Karpas-422 (cell line): Measurements from ENCODE around the gene APOL3. TPM values are rescaled to one million over a fixed set of nuclear protein-coding genes. Genes with fewer than 3 reads are reported as not detected.
"Not testable (repeated sequence)": the region's sequence is repeated elsewhere in the genome, so short reads cannot be mapped to it uniquely, and the experiment has no call there.

Experiments used
- DNase-seq: peaks from one replicate; pipeline ENCODE4 v3.0.0-alpha.2; 2015
- H2AFZ ChIP-seq: fragments of 200-600 bp; sonication (generic); 2 replicates; pipeline ENCODE4 v1.6.1; 2014; ENCODE audit warnings: antibody characterized with exemption, low read length, mixed read lengths
- H3K27ac ChIP-seq: fragments of 200-600 bp; sonication (generic); 2 replicates; pipeline ENCODE4 v1.5.1; 2014; ENCODE audit warnings: mild to moderate bottlenecking, low read length, moderate library complexity
- H3K27me3 ChIP-seq: fragments of 200-600 bp; sonication (generic); 2 replicates; pipeline ENCODE4 v1.6.1; 2014; ENCODE audit warnings: low read length, mixed read lengths
- H3K36me3 ChIP-seq: fragments of 200-600 bp; sonication (generic); 2 replicates; pipeline ENCODE4 v1.6.1; 2014; ENCODE audit warnings: low read length, mixed read lengths; ENCODE audit not compliant: insufficient read depth
- H3K4me1 ChIP-seq: fragments of 200-600 bp; sonication (generic); 2 replicates; pipeline ENCODE4 v1.6.1; 2014; ENCODE audit warnings: mild to moderate bottlenecking, low read length, mixed read lengths
- H3K4me2 ChIP-seq: fragments of 200-600 bp; sonication (generic); 2 replicates; pipeline ENCODE4 v1.6.1; 2014; ENCODE audit warnings: low read length, low read depth, mild to moderate bottlenecking; ENCODE audit not compliant: poor library complexity, severe bottlenecking
- H3K4me3 ChIP-seq: fragments of 200-600 bp; sonication (generic); 2 replicates; pipeline ENCODE4 v1.5.1; 2014; ENCODE audit warnings: mild to moderate bottlenecking, antibody characterized with exemption, low read length, mixed read lengths
- H3K79me2 ChIP-seq: fragments of 200-600 bp; sonication (generic); 2 replicates; pipeline ENCODE4 v1.6.1; 2014; ENCODE audit warnings: mild to moderate bottlenecking, low read length, mixed read lengths
- H3K9ac ChIP-seq: fragments of 200-600 bp; sonication (generic); 2 replicates; pipeline ENCODE4 v1.6.0; 2014; ENCODE audit warnings: low read length
- H3K9me2 ChIP-seq: fragments of 200-600 bp; sonication (generic), shearing (Covaris generic); replicated peaks from 2 replicates; pipeline ENCODE4 v1.6.0; 2014; ENCODE audit warnings: mild to moderate bottlenecking, low read length, moderate library complexity; ENCODE audit not compliant: insufficient read depth
- H3K9me3 ChIP-seq: fragments of 300-700, 200-600 bp; sonication (generic); 2 replicates; pipeline ENCODE4 v1.6.1; 2014; ENCODE audit warnings: low read length, mixed read lengths
- H4K20me1 ChIP-seq: fragments of 200-600 bp; sonication (generic); 2 replicates; pipeline ENCODE4 v1.6.1; 2014; ENCODE audit warnings: mild to moderate bottlenecking, antibody characterized with exemption, low read length, low read depth; ENCODE audit not compliant: insufficient read depth
- total RNA-seq: library from RNA; depleted of rRNA; stranded (reverse); fragments of >200 nt; shearing (Covaris generic); gene quantifications from 2 replicates; pipeline ENCODE4 v1.2.3, GENCODE V29; 2014; ENCODE audit warnings: low replicate concordance

The APOL3 gene
- total RNA-seq, 1 experiment from 2014 or later = 0.60 TPM

- Histone ChIP-seq H3K9me3 (no peaks in the 10 kb centered on the region), H3K27ac (no peak overlapping the region), H3K4me3 (no peak overlapping the region), H4K20me1 (no peaks in the 10 kb centered on the region), H3K9ac (no peak overlapping the region), H3K36me3 (no peaks in the 10 kb centered on the region), H3K4me2 (no peak overlapping the region), H3K4me1 (no peaks in the 10 kb centered on the region), H2AFZ (no peak overlapping the region), H3K79me2 (no peaks in the 10 kb centered on the region), H3K27me3 (no peaks in the 10 kb centered on the region), H3K9me2 (no peaks in the 10 kb centered on the region)
- no peak for DNase-seq
Measured at GRCh38 chr22:36143956-36144355, 16.6 kb downstream of the APOL3 start.

- no peaks in the 10 kb centered on the region for H3K79me2 ChIP-seq
- H3K9me3 ChIP-seq = no peaks in the 10 kb centered on the region
- no peak for DNase-seq
- no peak overlapping the region for H3K27ac ChIP-seq
- H3K9ac ChIP-seq = no peak overlapping the region
- H4K20me1 ChIP-seq = no peaks in the 10 kb centered on the region
- H3K36me3 ChIP-seq = no peaks in the 10 kb centered on the region
- H3K4me1 ChIP-seq = no peaks in the 10 kb centered on the region
- H3K9me2 ChIP-seq = no peaks in the 10 kb centered on the region
- H3K27me3 ChIP-seq = no peaks in the 10 kb centered on the region
- no peak overlapping the region for H3K4me2 ChIP-seq
- H3K4me3 ChIP-seq = no peak overlapping the region
- H2AFZ ChIP-seq = no peak overlapping the region
Measured at GRCh38 chr22:36143066-36143815, 17.3 kb downstream of the APOL3 start.

- H3K36me3 ChIP-seq = no peaks in the 10 kb centered on the region
- no peak for DNase-seq
- no peaks in the 10 kb centered on the region for H3K9me2 ChIP-seq
- no peak overlapping the region for H3K4me3 ChIP-seq
- H4K20me1 ChIP-seq = no peaks in the 10 kb centered on the region
- H3K9ac ChIP-seq = no peak overlapping the region
- H3K27ac ChIP-seq = no peak overlapping the region
- H3K79me2 ChIP-seq = no peaks in the 10 kb centered on the region
- no peaks in the 10 kb centered on the region for H3K27me3 ChIP-seq
- no peaks in the 10 kb centered on the region for H3K9me3 ChIP-seq
- H2AFZ ChIP-seq = no peak overlapping the region
- no peaks in the 10 kb centered on the region for H3K4me1 ChIP-seq
- no peak overlapping the region for H3K4me2 ChIP-seq
Measured at GRCh38 chr22:36141481-36141880, 19.1 kb downstream of the APOL3 start.

- not testable (repeated sequence) for H3K36me3 ChIP-seq, H4K20me1 ChIP-seq, H3K79me2 ChIP-seq, DNase-seq, H3K27ac ChIP-seq, H3K9ac ChIP-seq, H3K4me2 ChIP-seq, H3K9me2 ChIP-seq, H3K27me3 ChIP-seq, H3K4me1 ChIP-seq, H3K4me3 ChIP-seq, H2AFZ ChIP-seq, H3K9me3 ChIP-seq
Measured at GRCh38 chr22:36138709-36139108, 21.8 kb downstream of the APOL3 start.

GRCh38 chr22:36136988-36137387 lies 23.6 kb downstream of the APOL3 start:
- no peaks in the 10 kb centered on the region for H3K9me3 ChIP-seq
- H3K4me3 ChIP-seq = no peak overlapping the region
- no peak overlapping the region for H3K9ac ChIP-seq
- DNase-seq = no peak
- no peak overlapping the region for H3K4me2 ChIP-seq
- no peaks in the 10 kb centered on the region for H3K27me3 ChIP-seq
- H4K20me1 ChIP-seq = no peaks in the 10 kb centered on the region
- no peaks in the 10 kb centered on the region for H3K9me2 ChIP-seq
- H3K27ac ChIP-seq = no peak overlapping the region
- no peaks in the 10 kb centered on the region for H3K4me1 ChIP-seq
- no peaks in the 10 kb centered on the region for H3K79me2 ChIP-seq
- H2AFZ ChIP-seq = no peak overlapping the region
- H3K36me3 ChIP-seq = no peaks in the 10 kb centered on the region

GRCh38 chr22:36136475-36136874 lies 24.1 kb downstream of the APOL3 start:
- DNase-seq = no peak
- Histone ChIP-seq H3K27ac (no peak overlapping the region), H3K4me2 (no peak overlapping the region), H3K79me2 (no peaks in the 10 kb centered on the region), H3K4me1 (no peaks in the 10 kb centered on the region), H3K9me2 (no peaks in the 10 kb centered on the region), H3K9ac (no peak overlapping the region), H3K9me3 (no peaks in the 10 kb centered on the region), H3K4me3 (no peak overlapping the region), H4K20me1 (no peaks in the 10 kb centered on the region), H2AFZ (no peak overlapping the region), H3K36me3 (no peaks in the 10 kb centered on the region), H3K27me3 (no peaks in the 10 kb centered on the region)

GRCh38 chr22:36135306-36135980 lies 25.1 kb downstream of the APOL3 start:
- H2AFZ ChIP-seq = no peak overlapping the region
- H3K27me3 ChIP-seq = no peaks in the 10 kb centered on the region
- H3K36me3 ChIP-seq = no peaks in the 10 kb centered on the region
- no peak for DNase-seq
- H3K9me2 ChIP-seq = no peaks in the 10 kb centered on the region
- no peaks in the 10 kb centered on the region for H3K79me2 ChIP-seq
- no peak overlapping the region for H3K9ac ChIP-seq
- H3K27ac ChIP-seq = no peak overlapping the region
- no peaks in the 10 kb centered on the region for H3K9me3 ChIP-seq
- H3K4me1 ChIP-seq = no peaks in the 10 kb centered on the region
- no peak overlapping the region for H3K4me3 ChIP-seq
- no peaks in the 10 kb centered on the region for H4K20me1 ChIP-seq
- no peak overlapping the region for H3K4me2 ChIP-seq

GRCh38 chr22:36134182-36134581 lies 26.4 kb downstream of the APOL3 start:
- H3K4me1 ChIP-seq = no peaks in the 10 kb centered on the region
- no peaks in the 10 kb centered on the region for H3K9me2 ChIP-seq
- no peaks in the 10 kb centered on the region for H4K20me1 ChIP-seq
- H3K4me3 ChIP-seq = no peak overlapping the region
- DNase-seq = no peak
- H3K9me3 ChIP-seq = no peaks in the 10 kb centered on the region
- no peaks in the 10 kb centered on the region for H3K36me3 ChIP-seq
- no peak overlapping the region for H2AFZ ChIP-seq
- H3K4me2 ChIP-seq = no peak overlapping the region
- no peak overlapping the region for H3K9ac ChIP-seq
- H3K79me2 ChIP-seq = no peaks in the 10 kb centered on the region
- H3K27ac ChIP-seq = no peak overlapping the region
- no peaks in the 10 kb centered on the region for H3K27me3 ChIP-seq
